ENCODE measurements around the gene REPS2. TPM values are rescaled to one million over a fixed set of nuclear protein-coding genes. Genes with fewer than 3 reads are reported as not detected.

The REPS2 gene
- total and polyA plus RNA-seq, 9 of the 15 experiments (the other 6 are each of a cell fraction or from before 2014, with no cell fraction given) = 0.01 to 0.07 (median 0.01) TPM; not detected in 3

DNA sequence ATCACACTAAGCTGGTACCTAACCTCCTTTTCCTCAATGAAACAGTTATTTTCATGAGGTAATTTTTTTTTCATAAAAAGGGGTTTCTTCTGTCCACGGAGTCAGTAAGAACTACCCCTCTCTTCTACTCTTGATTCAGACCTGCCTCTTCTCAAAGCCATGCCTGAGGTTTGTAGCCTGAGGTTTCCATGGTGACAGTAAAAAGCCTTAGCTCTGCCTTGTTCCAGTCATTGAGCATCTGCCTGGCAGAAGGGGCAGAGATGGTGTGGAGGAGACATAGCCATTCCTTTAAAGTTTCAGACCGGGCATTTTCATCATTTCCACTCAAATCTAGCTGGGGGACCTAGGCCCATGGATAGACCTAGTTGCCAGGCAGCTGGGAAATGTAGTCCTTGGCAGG, 135.5 kb downstream of the REPS2 start:
- BruUV-seq (replicated peaks) = no TSS peak

DNA sequence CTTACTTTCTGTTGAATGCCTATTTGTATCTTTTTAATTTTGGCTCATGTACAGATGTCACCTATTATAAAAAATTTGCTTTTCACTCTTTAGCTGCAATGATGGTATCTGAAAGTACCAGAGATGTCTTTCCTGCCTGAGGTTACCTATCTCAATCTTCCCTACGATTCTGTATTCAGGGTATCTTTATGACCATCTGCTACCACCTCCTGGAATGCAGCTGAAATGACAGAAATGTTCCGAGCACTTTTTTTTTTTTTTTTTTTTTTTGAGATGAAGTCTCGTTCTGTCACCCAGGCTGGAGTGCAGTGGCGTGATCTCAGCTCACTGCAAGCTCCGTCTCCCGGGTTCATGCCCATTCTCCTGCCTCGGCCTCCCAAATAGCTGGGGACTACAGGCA, 136.4 kb downstream of the REPS2 start:
- Histone ChIP-seq H4K20me1 (replicated peaks; ENCODE audit: control insufficient read depth, insufficient read depth, low read length) (no peaks in the 10 kb centered on the region), H3K4me3 (no peak overlapping the region), H3K4me2 (ENCODE audit: insufficient read depth, low read length) (no peak overlapping the region), H3K4me1 (replicated peaks in 1 of 2; ENCODE audit: control insufficient read depth in 2 of 2, insufficient read depth in 2 of 2, low read length in 2 of 2) (no peaks in the 10 kb centered on the region), H3K9me3 (replicated peaks; ENCODE audit: control insufficient read depth, insufficient read depth, low read depth, low read length) (no peaks in the 10 kb centered on the region), H3K36me3 (ENCODE audit: control insufficient read depth, insufficient read depth, low read length) (no peaks in the 10 kb centered on the region), H2AFZ (ENCODE audit: low read depth, low read length) (no peak overlapping the region), H3K27ac (ENCODE audit: extremely low read depth, low read depth, low read length) (no peak overlapping the region), H3K27me3 (ENCODE audit: control insufficient read depth in 2 of 2, insufficient read depth in 2 of 2, low read length in 2 of 2) (no peaks in the 10 kb centered on the region), H3K79me2 (ENCODE audit: control insufficient read depth, insufficient read depth, low read length) (no peaks in the 10 kb centered on the region), H3K9me1 (ENCODE audit: control insufficient read depth, insufficient read depth, low read length) (no peaks in the 10 kb centered on the region), H3K9ac (ENCODE audit: insufficient read depth in 1 of 2, low read depth in 2 of 2, low read length in 2 of 2) (no peak overlapping the region)
- DNase-seq (ENCODE audit: extremely low read depth in 1 of 4, low spot score in 3 of 4) = peak; percentile 8 to 21 (median 14)
- TF ChIP-seq ZNF384 (IDR thresholded peaks at IDR 0.05; ENCODE audit: low read depth, low read length) (peak; percentile 88), TEAD4 (IDR thresholded peaks at IDR 0.05; ENCODE audit: low read length) (peak; percentile 48; the same call in 1 of the 2 replicates), TEAD4 (CRISPR knock-in tag; IDR thresholded peaks at IDR 0.05; ENCODE audit: borderline replicate concordance) (no peak), TAL1 (IDR thresholded peaks at IDR 0.05) (peak; percentile 13; the same call in 1 of the 2 replicates), POLR2A (conservative IDR thresholded peaks at IDR 0.05) (no peak), CCNT2 (IDR thresholded peaks at IDR 0.05; ENCODE audit: borderline replicate concordance, extremely low read depth, insufficient read length, low read depth, low read length) (no peak), CBFA2T2 (conservative IDR thresholded peaks at IDR 0.05) (0 out of 2 replicates have a peak, but pooled peaks have one; percentile 4), RAD21 (CRISPR knock-in tag; conservative IDR thresholded peaks at IDR 0.05 in 1 of 2, IDR thresholded peaks at IDR 0.05 in 1 of 2) (peak in 1 of 2 experiments; percentile 42; a peak in 2 of 4 replicates)
- TF ChIP-seq, protein P1, sequence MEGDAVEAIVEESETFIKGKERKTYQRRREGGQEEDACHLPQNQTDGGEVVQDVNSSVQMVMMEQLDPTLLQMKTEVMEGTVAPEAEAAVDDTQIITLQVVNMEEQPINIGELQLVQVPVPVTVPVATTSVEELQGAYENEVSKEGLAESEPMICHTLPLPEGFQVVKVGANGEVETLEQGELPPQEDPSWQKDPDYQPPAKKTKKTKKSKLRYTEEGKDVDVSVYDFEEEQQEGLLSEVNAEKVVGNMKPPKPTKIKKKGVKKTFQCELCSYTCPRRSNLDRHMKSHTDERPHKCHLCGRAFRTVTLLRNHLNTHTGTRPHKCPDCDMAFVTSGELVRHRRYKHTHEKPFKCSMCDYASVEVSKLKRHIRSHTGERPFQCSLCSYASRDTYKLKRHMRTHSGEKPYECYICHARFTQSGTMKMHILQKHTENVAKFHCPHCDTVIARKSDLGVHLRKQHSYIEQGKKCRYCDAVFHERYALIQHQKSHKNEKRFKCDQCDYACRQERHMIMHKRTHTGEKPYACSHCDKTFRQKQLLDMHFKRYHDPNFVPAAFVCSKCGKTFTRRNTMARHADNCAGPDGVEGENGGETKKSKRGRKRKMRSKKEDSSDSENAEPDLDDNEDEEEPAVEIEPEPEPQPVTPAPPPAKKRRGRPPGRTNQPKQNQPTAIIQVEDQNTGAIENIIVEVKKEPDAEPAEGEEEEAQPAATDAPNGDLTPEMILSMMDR (IDR thresholded peaks at IDR 0.05 in 2 of 3, conservative IDR thresholded peaks at IDR 0.05 in 1 of 3; ENCODE audit: insufficient read depth in 2 of 3, low read depth in 1 of 3, low read length in 3 of 3) = peak in 2 of 3 experiments; percentile 26 to 30; a peak in 2 of 6 replicates
- intact Hi-C loops (cut with micrococcal nuclease) (no loop called here), in situ Hi-C loops (cut with MboI) (no loop called here)
- CTCF ChIA-PET (ENCODE audit: low intra/inter-chr PET ratio) = interaction anchor here (0.7 kb wide), 1 partner anchor 21 kb away, joined by 3 read pairs; no protein-coding TSS in a partner anchor
- POLR2A ChIA-PET = interaction anchor here (0.9 kb wide), 1 partner anchor 10 kb away, joined by 4 read pairs; no protein-coding TSS in a partner anchor
- 0% methylated on average over 6 of the region's 7 CpGs for WGBS (ENCODE audit: insufficient coverage, low coverage, missing lambda C conversion rate)
- ATAC-seq = peak; percentile 71
- FAIRE-seq = no peak
- BruUV-seq (replicated peaks) = no TSS peak

More for the DNA sequence above, 135.5 kb downstream of the REPS2 start:
- POLR2A ChIA-PET = interaction anchor here (0.6 kb wide), 1 partner anchor 254 kb away, joined by 3 read pairs; no protein-coding TSS in a partner anchor
- Histone ChIP-seq H3K9me1 (ENCODE audit: control insufficient read depth, insufficient read depth, low read length) (no peaks in the 10 kb centered on the region), H3K9me3 (replicated peaks; ENCODE audit: control insufficient read depth, insufficient read depth, low read depth, low read length) (no peaks in the 10 kb centered on the region), H3K27ac (ENCODE audit: extremely low read depth, low read depth, low read length) (no peak overlapping the region), H3K4me3 (no peak overlapping the region), H3K79me2 (ENCODE audit: control insufficient read depth, insufficient read depth, low read length) (no peaks in the 10 kb centered on the region), H3K9ac (ENCODE audit: insufficient read depth in 1 of 2, low read depth in 2 of 2, low read length in 2 of 2) (no peak overlapping the region), H3K4me2 (ENCODE audit: insufficient read depth, low read length) (no peak overlapping the region), H3K27me3 (ENCODE audit: control insufficient read depth in 2 of 2, insufficient read depth in 2 of 2, low read length in 2 of 2) (no peaks in the 10 kb centered on the region), H2AFZ (ENCODE audit: low read depth, low read length) (no peak overlapping the region), H4K20me1 (replicated peaks; ENCODE audit: control insufficient read depth, insufficient read depth, low read length) (no peaks in the 10 kb centered on the region), H3K36me3 (ENCODE audit: control insufficient read depth, insufficient read depth, low read length) (no peaks in the 10 kb centered on the region), H3K4me1 (replicated peaks in 1 of 2; ENCODE audit: control insufficient read depth in 2 of 2, insufficient read depth in 2 of 2, low read length in 2 of 2) (no peaks in the 10 kb centered on the region; a peak in 1 of 5 replicates)
- intact Hi-C loops (cut with micrococcal nuclease) = no loop called here
- 0% methylated on average over 2 of the region's 2 CpGs for WGBS (ENCODE audit: insufficient coverage, low coverage, missing lambda C conversion rate)
- no peak for TF ChIP-seq ZKSCAN8 (CRISPR knock-in tag; IDR thresholded peaks at IDR 0.05)
- peak; percentile 29 for TF ChIP-seq RFX1 (IDR thresholded peaks at IDR 0.05)
- ATAC-seq (no peak), DNase-seq (ENCODE audit: extremely low read depth in 1 of 4, low spot score in 3 of 4) (no peak), FAIRE-seq (no peak)
- CTCF ChIA-PET (ENCODE audit: low intra/inter-chr PET ratio) = no interaction called here
- in situ Hi-C loops (cut with MboI) = no loop called here
